ENCODE data around the gene OR2L8. TPM values are rescaled to one million over a fixed set of nuclear protein-coding genes. Genes with fewer than 3 reads are reported as not detected.

Gene OR2L8
- total and polyA plus RNA-seq, 2 experiments from 2014 or later = not detected

GRCh38 chr1:247904122-247904521, 44.5 kb upstream of the OR2L8 start:
- H3K4me2 ChIP-seq = no peak overlapping the region
- peaks cover 20% of the 10 kb centered on the region for H3K4me1 ChIP-seq (ENCODE audit: insufficient read depth)
- no peaks in the 10 kb centered on the region for H3K36me3 ChIP-seq (ENCODE audit: insufficient read depth)
- H3K27me3 ChIP-seq (ENCODE audit: insufficient read depth) = no peaks in the 10 kb centered on the region
- H2AFZ ChIP-seq = no peak overlapping the region
- TF ChIP-seq, protein P1, sequence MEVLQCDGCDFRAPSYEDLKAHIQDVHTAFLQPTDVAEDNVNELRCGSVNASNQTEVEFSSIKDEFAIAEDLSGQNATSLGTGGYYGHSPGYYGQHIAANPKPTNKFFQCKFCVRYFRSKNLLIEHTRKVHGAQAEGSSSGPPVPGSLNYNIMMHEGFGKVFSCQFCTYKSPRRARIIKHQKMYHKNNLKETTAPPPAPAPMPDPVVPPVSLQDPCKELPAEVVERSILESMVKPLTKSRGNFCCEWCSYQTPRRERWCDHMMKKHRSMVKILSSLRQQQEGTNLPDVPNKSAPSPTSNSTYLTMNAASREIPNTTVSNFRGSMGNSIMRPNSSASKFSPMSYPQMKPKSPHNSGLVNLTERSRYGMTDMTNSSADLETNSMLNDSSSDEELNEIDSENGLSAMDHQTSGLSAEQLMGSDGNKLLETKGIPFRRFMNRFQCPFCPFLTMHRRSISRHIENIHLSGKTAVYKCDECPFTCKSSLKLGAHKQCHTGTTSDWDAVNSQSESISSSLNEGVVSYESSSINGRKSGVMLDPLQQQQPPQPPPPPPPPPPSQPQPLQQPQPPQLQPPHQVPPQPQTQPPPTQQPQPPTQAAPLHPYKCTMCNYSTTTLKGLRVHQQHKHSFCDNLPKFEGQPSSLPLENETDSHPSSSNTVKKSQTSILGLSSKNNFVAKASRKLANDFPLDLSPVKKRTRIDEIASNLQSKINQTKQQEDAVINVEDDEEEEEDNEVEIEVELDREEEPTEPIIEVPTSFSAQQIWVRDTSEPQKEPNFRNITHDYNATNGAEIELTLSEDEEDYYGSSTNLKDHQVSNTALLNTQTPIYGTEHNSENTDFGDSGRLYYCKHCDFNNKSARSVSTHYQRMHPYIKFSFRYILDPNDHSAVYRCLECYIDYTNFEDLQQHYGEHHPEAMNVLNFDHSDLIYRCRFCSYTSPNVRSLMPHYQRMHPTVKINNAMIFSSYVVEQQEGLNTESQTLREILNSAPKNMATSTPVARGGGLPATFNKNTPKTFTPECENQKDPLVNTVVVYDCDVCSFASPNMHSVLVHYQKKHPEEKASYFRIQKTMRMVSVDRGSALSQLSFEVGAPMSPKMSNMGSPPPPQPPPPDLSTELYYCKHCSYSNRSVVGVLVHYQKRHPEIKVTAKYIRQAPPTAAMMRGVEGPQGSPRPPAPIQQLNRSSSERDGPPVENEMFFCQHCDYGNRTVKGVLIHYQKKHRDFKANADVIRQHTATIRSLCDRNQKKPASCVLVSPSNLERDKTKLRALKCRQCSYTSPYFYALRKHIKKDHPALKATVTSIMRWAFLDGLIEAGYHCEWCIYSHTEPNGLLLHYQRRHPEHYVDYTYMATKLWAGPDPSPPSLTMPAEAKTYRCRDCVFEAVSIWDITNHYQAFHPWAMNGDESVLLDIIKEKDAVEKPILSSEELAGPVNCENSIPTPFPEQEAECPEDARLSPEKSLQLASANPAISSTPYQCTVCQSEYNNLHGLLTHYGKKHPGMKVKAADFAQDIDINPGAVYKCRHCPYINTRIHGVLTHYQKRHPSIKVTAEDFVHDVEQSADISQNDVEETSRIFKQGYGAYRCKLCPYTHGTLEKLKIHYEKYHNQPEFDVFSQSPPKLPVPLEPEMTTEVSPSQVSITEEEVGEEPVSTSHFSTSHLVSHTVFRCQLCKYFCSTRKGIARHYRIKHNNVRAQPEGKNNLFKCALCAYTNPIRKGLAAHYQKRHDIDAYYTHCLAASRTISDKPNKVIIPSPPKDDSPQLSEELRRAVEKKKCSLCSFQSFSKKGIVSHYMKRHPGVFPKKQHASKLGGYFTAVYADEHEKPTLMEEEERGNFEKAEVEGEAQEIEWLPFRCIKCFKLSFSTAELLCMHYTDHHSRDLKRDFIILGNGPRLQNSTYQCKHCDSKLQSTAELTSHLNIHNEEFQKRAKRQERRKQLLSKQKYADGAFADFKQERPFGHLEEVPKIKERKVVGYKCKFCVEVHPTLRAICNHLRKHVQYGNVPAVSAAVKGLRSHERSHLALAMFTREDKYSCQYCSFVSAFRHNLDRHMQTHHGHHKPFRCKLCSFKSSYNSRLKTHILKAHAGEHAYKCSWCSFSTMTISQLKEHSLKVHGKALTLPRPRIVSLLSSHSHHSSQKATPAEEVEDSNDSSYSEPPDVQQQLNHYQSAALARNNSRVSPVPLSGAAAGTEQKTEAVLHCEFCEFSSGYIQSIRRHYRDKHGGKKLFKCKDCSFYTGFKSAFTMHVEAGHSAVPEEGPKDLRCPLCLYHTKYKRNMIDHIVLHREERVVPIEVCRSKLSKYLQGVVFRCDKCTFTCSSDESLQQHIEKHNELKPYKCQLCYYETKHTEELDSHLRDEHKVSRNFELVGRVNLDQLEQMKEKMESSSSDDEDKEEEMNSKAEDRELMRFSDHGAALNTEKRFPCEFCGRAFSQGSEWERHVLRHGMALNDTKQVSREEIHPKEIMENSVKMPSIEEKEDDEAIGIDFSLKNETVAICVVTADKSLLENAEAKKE (CRISPR knock-in tag; IDR thresholded peaks at IDR 0.05) = no peak
- TF ChIP-seq ETS1 (IDR thresholded peaks at IDR 0.05) (no peak), NANOG (IDR thresholded peaks at IDR 0.05; ENCODE audit: borderline replicate concordance) (no peak), JUNB (IDR thresholded peaks at IDR 0.05; ENCODE audit: unreplicated experiment) (no peak), REST (IDR thresholded peaks at IDR 0.05; ENCODE audit: unreplicated experiment) (no peak), EZH2phosphoT487 (IDR thresholded peaks at IDR 0.05; ENCODE audit: unreplicated experiment) (no peak), STAT1 (IDR thresholded peaks at IDR 0.05; ENCODE audit: unreplicated experiment) (no peak), POLR2AphosphoS5 (IDR thresholded peaks at IDR 0.05; ENCODE audit: low read depth) (no peak), CTCF (conservative IDR thresholded peaks at IDR 0.05; ENCODE audit: low read depth in 2 of 2) (no peak), EZH2 (IDR thresholded peaks at IDR 0.05; ENCODE audit: low read depth, unreplicated experiment) (no peak)
- H3K79me2 ChIP-seq (replicated peaks; ENCODE audit: insufficient read depth) = no peaks in the 10 kb centered on the region
- H3F3A ChIP-seq (replicated peaks; ENCODE audit: low read depth) = 0 out of 2 replicates have a peak, but pooled peaks cover 3% of the 10 kb centered on the region
- H3K27ac ChIP-seq (ENCODE audit: low read depth) = no peak overlapping the region
- H3K9me2 ChIP-seq (ENCODE audit: insufficient read depth) = no peaks in the 10 kb centered on the region
- H4K20me1 ChIP-seq (replicated peaks; ENCODE audit: insufficient read depth) = no peaks in the 10 kb centered on the region
- H3K27ac Mint-ChIP-seq = no peak overlapping the region
- H3K4me1 Mint-ChIP-seq = peaks cover 14% of the 10 kb centered on the region
- H3K36me3 Mint-ChIP-seq (ENCODE audit: low read depth) = peaks cover 50% of the 10 kb centered on the region
- DNase-seq (ENCODE audit: low spot score) = no peak
- peaks cover 91% of the 10 kb centered on the region for H3K9me3 Mint-ChIP-seq
- H3K4me3 Mint-ChIP-seq = no peak overlapping the region
- H3K27me3 Mint-ChIP-seq (ENCODE audit: insufficient read depth, low read depth, poor library complexity) = peaks cover 3% of the 10 kb centered on the region
- no peak overlapping the region for H3K4me3 ChIP-seq
- no peak for ATAC-seq
